K562 (cell line): ENCODE results near the gene DPH2. TPM values are rescaled to one million over a fixed set of nuclear protein-coding genes. Genes with fewer than 3 reads are reported as not detected.

Experiments
- ATAC-seq: fragments of 200-7000 bp; cut with Tn5 transposase; 3 replicates; pipeline ENCODE4 v1.9.1; 2020; ENCODE audit warnings: moderate library complexity
- BruUV-seq: library from RNA; stranded (reverse); fragments of 400-500 nt; replicated peaks from 2 replicates; lab custom pipeline; 2021; lab: Mats Ljungman, UMichigan
- CTCF ChIA-PET: fragments of 300-600 bp; formaldehyde crosslinking; extraction: SDS; loops from one replicate; lab custom pipeline; 2021; ENCODE audit warnings: low intra/inter-chr PET ratio; lab: Yijun Ruan, JAX
- POLR2A ChIA-PET: fragments of 300-600, 350-650 bp; sonication (Branson Sonifier 250); formaldehyde crosslinking; extraction: SDS; loops from one replicate; lab custom pipeline; 2021; ENCODE audit warnings: antibody characterized with exemption, inconsistent platforms; lab: Yijun Ruan, JAX
- DNase-seq, 4 experiments: peaks; one replicate each; pipeline versions ENCODE4 v3.0.0 to v3.0.0-alpha.2; 2011 to 2018; ENCODE audit warnings: low spot score in 3 of 4, mixed read lengths in 3 of 4; ENCODE audit errors: extremely low read depth in 1 of 4
- FAIRE-seq: peaks from 2 replicates; lab custom pipeline; 2011; peaks lifted over from hg19 to GRCh38; lab: Jason Lieb, UNC
- H2AFZ ChIP-seq: 2 replicates; pipeline ENCODE4 v1.6.0; 2011; ENCODE audit warnings: low read depth, low read length, control low read depth, inconsistent platforms
- H3K27ac ChIP-seq: fragments of 200-600 bp; 3 replicates; pipeline ENCODE4 v1.8.0; 2011; ENCODE audit warnings: low read depth, mild to moderate bottlenecking, control low read depth, inconsistent platforms, low read length, moderate library complexity, mixed read lengths; ENCODE audit errors: extremely low read depth
- H3K27me3 ChIP-seq, 2 experiments: fragments of 300-600 bp in 1 of 2; 2 replicates in 1 of 2; 3 replicates in 1 of 2; pipeline versions ENCODE4 v1.6.0 to v1.8.0; 2011; ENCODE audit warnings: inconsistent platforms in 2 of 2, low read length in 2 of 2, mild to moderate bottlenecking in 1 of 2, mixed read lengths in 1 of 2, moderate library complexity in 1 of 2; ENCODE audit not compliant: control insufficient read depth in 2 of 2, insufficient read depth in 2 of 2
- H3K36me3 ChIP-seq: fragments of 300-600 bp; 3 replicates; pipeline ENCODE4 v1.8.0; 2011; ENCODE audit warnings: mild to moderate bottlenecking, low read length, inconsistent platforms; ENCODE audit not compliant: control insufficient read depth, insufficient read depth
- H3K4me1 ChIP-seq, 2 experiments: fragments of 200-600 bp in 1 of 2; replicated peaks in 1 of 2; 2 replicates in 1 of 2; 3 replicates in 1 of 2; pipeline versions ENCODE4 v1.5.1 to v1.8.0; 2011; ENCODE audit warnings: inconsistent platforms in 2 of 2, low read length in 2 of 2, mild to moderate bottlenecking in 1 of 2, mixed read lengths in 1 of 2, moderate library complexity in 1 of 2; ENCODE audit not compliant: control insufficient read depth in 2 of 2, insufficient read depth in 2 of 2
- H3K4me2 ChIP-seq: 2 replicates; pipeline ENCODE4 v1.6.1; 2011; ENCODE audit warnings: low read length, control low read depth, inconsistent platforms, mixed read lengths; ENCODE audit not compliant: insufficient read depth
- H3K4me3 ChIP-seq: fragments of 200-600 bp; sonication (generic), shearing (Covaris generic); 2 replicates; pipeline ENCODE4 v1.5.1; 2016; ENCODE audit warnings: control low read depth, inconsistent platforms
- H3K79me2 ChIP-seq: fragments of 200-600 bp; 3 replicates; pipeline ENCODE4 v1.8.0; 2011; ENCODE audit warnings: low read length, inconsistent platforms; ENCODE audit not compliant: control insufficient read depth, insufficient read depth
- H3K9ac ChIP-seq, 2 experiments: 2 replicates each; pipeline versions ENCODE4 v1.6.0 to v1.6.1; 2011; ENCODE audit warnings: low read depth in 2 of 2, low read length in 2 of 2, control low read depth in 1 of 2, inconsistent platforms in 1 of 2, mild to moderate bottlenecking in 1 of 2, mixed read lengths in 1 of 2; ENCODE audit not compliant: insufficient read depth in 1 of 2
- H3K9me1 ChIP-seq: one replicate; pipeline ENCODE4 v1.6.0; 2011; ENCODE audit warnings: inconsistent platforms, mild to moderate bottlenecking, low read length, moderate library complexity; ENCODE audit not compliant: control insufficient read depth, insufficient read depth
- H3K9me3 ChIP-seq: replicated peaks from 2 replicates; pipeline ENCODE4 v1.5.1; 2011; ENCODE audit warnings: low read depth, low read length, inconsistent platforms; ENCODE audit not compliant: control insufficient read depth, insufficient read depth
- H4K20me1 ChIP-seq: replicated peaks from 2 replicates; pipeline ENCODE4 v1.6.1; 2011; ENCODE audit warnings: low read length, inconsistent platforms, mixed read lengths; ENCODE audit not compliant: control insufficient read depth, insufficient read depth
- AFF1 ChIP-seq, 2 experiments: fragments of 450-650 bp; IDR thresholded peaks; 2 replicates each; pipeline ENCODE4 v1.6.1; 2018; ENCODE audit warnings: mild to moderate bottlenecking in 2 of 2, low read depth in 1 of 2; ENCODE audit not compliant: partially characterized antibody in 2 of 2
- BRF1 ChIP-seq: IDR thresholded peaks from 3 replicates; pipeline ENCODE4 v1.6.1; 2011; ENCODE audit warnings: borderline replicate concordance, mild to moderate bottlenecking; ENCODE audit not compliant: insufficient read length; ENCODE audit errors: extremely low read depth
- CEBPB ChIP-seq: fragments of 450-650 bp; IDR thresholded peaks from 2 replicates; pipeline ENCODE4 v1.6.1; 2016; ENCODE audit warnings: missing genetic modification characterization, missing compliant biosample characterization
- ZNF75A ChIP-seq: fragments of 450-650 bp; formaldehyde crosslinking; IDR thresholded peaks from 2 replicates; pipeline ENCODE4 v1.4.0; 2020; ENCODE audit warnings: mild to moderate bottlenecking
- WGBS: fragments of 100-300 bp; shearing (Covaris generic); methylation state at CpG from one replicate; pipeline ENCODE4 v1.1.6; 2016; ENCODE audit warnings: low coverage, mixed read lengths; ENCODE audit not compliant: insufficient coverage; ENCODE audit errors: missing lambda C conversion rate; 5-methylcytosine and 5-hydroxymethylcytosine counted together
- in situ Hi-C: fragments of 300-500 bp; cut with MboI; formaldehyde crosslinking; loops from 4 replicates; pipeline ENCODE4 v1.15.0; 2018; ENCODE audit warnings: inconsistent platforms, mixed read lengths
- intact Hi-C: fragments of 100-400 bp; cut with micrococcal nuclease; formaldehyde crosslinking; loops from 2 replicates; pipeline ENCODE4 v1.14.2; 2022
- polyA plus RNA-seq, 8 experiments: library from polyadenylated mRNA; depleted of rRNA in 4 of 8; stranded (reverse) in 5 of 8; unstranded in 3 of 8; fragments of >200 nt; fragmentation: Nextera tagmentation in 2 of 8; fragmentation: Illumina TruSeq in 1 of 8; extraction: Ambion mirVana in 2 of 8; extraction: Trizol in 1 of 8; gene quantifications; 2 replicates each; pipeline versions ENCODE4 v1.2.1 to v1.2.3, GENCODE V29; 2011 to 2014; ENCODE audit warnings: inconsistent platforms in 1 of 8, missing spikeins in 1 of 8
- total RNA-seq, 7 experiments: library from RNA; depleted of rRNA in 6 of 7; stranded (reverse); fragments of >200 nt in 6 of 7; fragmentation: Illumina TruSeq in 2 of 7; extraction: Trizol in 2 of 7; gene quantifications; 2 replicates each; pipeline versions ENCODE4 v1.2.1 to v1.2.3, GENCODE V29; 2011 to 2021; ENCODE audit warnings: low replicate concordance in 1 of 7

The DPH2 gene
- total and polyA plus RNA-seq, 9 of the 15 experiments (the other 6 are each of a cell fraction or from before 2014, with no cell fraction given) = 17.9 to 94.1 (median 68.1) TPM

DNA sequence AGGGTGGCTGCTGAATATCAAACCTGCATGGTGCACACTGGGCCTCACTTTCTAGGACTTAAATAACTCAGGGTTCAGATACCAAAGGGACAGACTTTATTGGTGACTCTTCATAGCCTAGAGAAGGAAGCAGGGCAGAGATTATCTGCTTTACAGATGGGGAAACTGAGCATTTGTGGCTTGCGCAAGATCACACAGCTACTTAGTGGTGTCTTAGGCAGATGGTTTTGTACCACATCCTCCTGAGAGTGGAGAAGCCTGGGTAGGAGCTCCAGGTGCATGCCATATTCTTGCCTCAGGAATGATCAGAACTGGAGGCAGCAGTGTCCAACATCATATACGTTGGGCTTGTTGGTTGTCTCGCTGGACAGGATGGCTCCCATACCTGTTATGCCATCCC lies 6.8 kb upstream of the DPH2 start:
- Histone ChIP-seq H3K9ac (no peak overlapping the region), H3K4me2 (no peak overlapping the region), H2AFZ (no peak overlapping the region), H3K36me3 (peaks cover 59% of the 10 kb centered on the region), H3K9me1 (no peaks in the 10 kb centered on the region), H3K4me3 (no peak overlapping the region), H3K4me1 (peaks cover 9 to 11% of the 10 kb centered on the region in 2 experiments; a peak in 4 of 5 replicates), H3K9me3 (no peaks in the 10 kb centered on the region), H3K79me2 (no peaks in the 10 kb centered on the region), H4K20me1 (peaks cover 9% of the 10 kb centered on the region; the same call in 1 of the 2 replicates), H3K27me3 (no peaks in the 10 kb centered on the region), H3K27ac (no peak overlapping the region)
- TF ChIP-seq CEBPB (tag) = peak; percentile 29; the same call in 1 of the 2 replicates
- TF ChIP-seq ZNF75A (CRISPR knock-in tag) = no peak
- in situ Hi-C loops (no loop called here), intact Hi-C loops (no loop called here)
- DNase-seq = no peak
- FAIRE-seq = no peak
- no peak for ATAC-seq
- WGBS = 76% methylated on average over 3 of the region's 3 CpGs
- CTCF ChIA-PET = no interaction called here
- POLR2A ChIA-PET = interaction anchor here (0.9 to 1.4 kb wide), 2 partner anchors 14 to 77 kb away, joined by 3 to 4 read pairs; no protein-coding TSS in a partner anchor
- BruUV-seq = no TSS peak

- Histone ChIP-seq H3K36me3 (peaks cover 55% of the 10 kb centered on the region), H3K79me2 (no peaks in the 10 kb centered on the region), H3K4me2 (no peak overlapping the region), H2AFZ (no peak overlapping the region), H4K20me1 (0 out of 2 replicates have a peak, but pooled peaks cover 3% of the 10 kb centered on the region), H3K4me3 (no peak overlapping the region), H3K9ac (no peak overlapping the region), H3K27me3 (no peaks in the 10 kb centered on the region), H3K9me3 (no peaks in the 10 kb centered on the region), H3K9me1 (no peaks in the 10 kb centered on the region), H3K27ac (no peak overlapping the region), H3K4me1 (peaks cover under 1 to 3% of the 10 kb centered on the region in 2 experiments; a peak in 2 of 5 replicates)
- no peak for FAIRE-seq
- no peak for ATAC-seq
- no peak for DNase-seq
- in situ Hi-C loops = no loop called here
- WGBS = 70% methylated on average over 5 of the region's 5 CpGs
- no TSS peak for BruUV-seq
- POLR2A ChIA-PET = interaction anchor here (1.2 kb wide), 1 partner anchor 9 kb away, joined by 4 read pairs; no protein-coding TSS in a partner anchor
- CTCF ChIA-PET = no interaction called here
- intact Hi-C loops = no loop called here
- TF ChIP-seq AFF1 (IDR thresholded peaks at IDR 0.05; ENCODE audit: low read depth in 1 of 2, partially characterized antibody in 2 of 2) (no peak), BRF1 (no peak)
These were observed 5.9 kb upstream of the DPH2 start for GRCh38 chr1:43963890-43964289.
